Neural cell (in vitro differentiated cells): ENCODE results near the gene FAM124B.
A peak's percentile ranks its signal among the peaks of the same experiment; 100 is the strongest.

Source experiments
- EZH2 ChIP-seq: fragments of 200-600, 300-800 bp; shearing (Covaris generic), sonication (generic); IDR thresholded peaks from 2 replicates; pipeline ENCODE4 v1.6.1; 2014; ENCODE audit warnings: antibody characterized with exemption, low read length, borderline replicate concordance, mild to moderate bottlenecking; ENCODE audit not compliant: insufficient read depth, poor library complexity, severe bottlenecking
- SMC3 ChIP-seq: fragments of 450-650 bp; conservative IDR thresholded peaks from 2 replicates; pipeline ENCODE4 v1.6.1; 2014; ENCODE audit warnings: antibody characterized with exemption, mild to moderate bottlenecking, moderate library complexity; ENCODE audit not compliant: poor library complexity
- TAF1 ChIP-seq: IDR thresholded peaks from 2 replicates; pipeline ENCODE4 v1.6.1; 2012; ENCODE audit warnings: low read depth

GRCh38 chr2:224357098-224357901 is 44.6 kb downstream of the FAM124B start:
- TF ChIP-seq EZH2 (no peak), SMC3 (peak; percentile 97), TAF1 (no peak)
